SK-N-SH treated with all-trans-retinoic acid at 6 μM for 48 hours (cell line): ENCODE measurements around the gene TMEM269.

Source experiments
- TSHZ2 ChIP-seq: fragments of 250-450 bp; sonication (Bioruptor Pico); IDR thresholded peaks from 2 replicates; pipeline ENCODE4 v1.5.0; 2020; ENCODE audit warnings: mild to moderate bottlenecking, moderate library complexity
- ZFP30 ChIP-seq: fragments of 450-650 bp; formaldehyde crosslinking; IDR thresholded peaks from 2 replicates; pipeline ENCODE4 v1.5.0; 2022; ENCODE audit warnings: mild to moderate bottlenecking, moderate library complexity

- TF ChIP-seq TSHZ2, result no peak
- TF ChIP-seq ZFP30 (CRISPR knock-in tag), result no peak
Observed at GRCh38 chr1:42758641-42759040, 26.1 kb upstream of the TMEM269 start.
